RWPE1 (cell line): ENCODE data around the gene CUEDC1.
A peak's percentile ranks its signal among the peaks of the same experiment; 100 is the strongest.

Source experiments
- CTCF ChIA-PET: fragments of 350-600 bp; sonication (Branson Sonifier 250); formaldehyde crosslinking; extraction: SDS; loops from one replicate; lab custom pipeline; 2021; lab: Yijun Ruan, JAX
- POLR2A ChIA-PET: fragments of 400-600 bp; formaldehyde crosslinking; extraction: SDS; loops from one replicate; lab custom pipeline; 2020; ENCODE audit warnings: antibody characterized with exemption; ENCODE audit not compliant: low non-redundant PET; lab: Yijun Ruan, JAX
- DNase-seq: peaks from one replicate; pipeline ENCODE4 v3.0.0; 2012; ENCODE audit warnings: low spot score
- H3K27ac ChIP-seq: fragments of 450-650 bp; 2 replicates; pipeline ENCODE4 v1.5.1; 2017
- CTCF ChIP-seq: fragments of 450-650 bp; conservative IDR thresholded peaks from 2 replicates; pipeline ENCODE4 v1.5.1; 2017; ENCODE audit warnings: low read depth, mild to moderate bottlenecking

Gene CUEDC1

DNA sequence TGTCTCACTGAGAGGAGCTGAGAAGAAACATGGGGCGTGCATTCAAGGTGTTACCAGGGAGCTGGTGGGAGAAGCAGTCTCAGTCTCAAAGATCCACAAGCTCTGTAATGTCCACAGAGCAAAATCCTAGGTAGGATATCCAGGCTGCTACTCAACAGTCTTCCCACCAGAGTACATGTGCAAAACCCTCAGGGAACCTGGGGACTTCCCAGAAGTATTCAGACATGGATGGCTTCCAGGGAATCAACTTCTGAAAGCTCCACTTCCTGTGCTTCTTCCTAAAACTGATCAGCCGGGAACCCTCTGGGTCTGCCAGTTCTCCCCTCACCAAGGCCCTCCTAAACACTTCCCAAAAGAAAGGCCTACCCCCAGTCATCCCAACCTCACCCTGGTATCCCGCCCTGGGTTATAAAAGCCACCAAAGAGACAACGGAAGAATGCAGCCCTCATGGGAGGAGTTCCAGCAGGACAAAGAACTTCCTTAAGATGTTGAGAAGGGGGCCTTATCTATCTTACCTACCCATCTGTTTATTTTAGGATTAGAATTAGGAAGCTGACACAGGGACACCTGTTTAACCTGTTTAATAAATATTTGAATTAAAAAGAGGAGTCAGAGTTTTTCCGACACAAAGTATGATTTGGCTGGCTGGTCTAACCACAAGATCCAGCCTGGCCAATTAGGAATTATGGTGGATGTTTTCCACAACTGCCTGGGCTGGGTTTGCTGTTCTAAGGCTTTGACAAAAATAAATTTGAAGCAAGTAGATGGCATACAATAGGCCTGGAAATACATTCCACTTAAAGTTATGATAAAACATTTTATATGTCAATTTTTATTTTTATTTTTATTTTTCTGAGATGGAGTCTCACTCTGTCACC, 37.0 kb downstream of the CUEDC1 start:
- no peak for TF ChIP-seq CTCF
- H3K27ac ChIP-seq: peak overlapping the region; percentile 63
- no peak for DNase-seq
- ChIA-PET CTCF (interaction anchor here (0.5 kb wide), 1 partner anchor 63 kb away, joined by 6 read pairs; no protein-coding TSS in a partner anchor), POLR2A (interaction anchor here (0.5 kb wide), 1 partner anchor 10 kb away, joined by 3 read pairs; no protein-coding TSS in a partner anchor)

GRCh38 chr17:57916925-57917858, 38.0 kb downstream of the CUEDC1 start:
- POLR2A ChIA-PET: no interaction called here
- H3K27ac ChIP-seq: peak overlapping the region; percentile 63
- DNase-seq: no peak
- CTCF ChIA-PET: interaction anchor here (0.5 kb wide), 1 partner anchor 62 kb away, joined by 6 read pairs; no protein-coding TSS in a partner anchor
- TF ChIP-seq CTCF: no peak

DNA sequence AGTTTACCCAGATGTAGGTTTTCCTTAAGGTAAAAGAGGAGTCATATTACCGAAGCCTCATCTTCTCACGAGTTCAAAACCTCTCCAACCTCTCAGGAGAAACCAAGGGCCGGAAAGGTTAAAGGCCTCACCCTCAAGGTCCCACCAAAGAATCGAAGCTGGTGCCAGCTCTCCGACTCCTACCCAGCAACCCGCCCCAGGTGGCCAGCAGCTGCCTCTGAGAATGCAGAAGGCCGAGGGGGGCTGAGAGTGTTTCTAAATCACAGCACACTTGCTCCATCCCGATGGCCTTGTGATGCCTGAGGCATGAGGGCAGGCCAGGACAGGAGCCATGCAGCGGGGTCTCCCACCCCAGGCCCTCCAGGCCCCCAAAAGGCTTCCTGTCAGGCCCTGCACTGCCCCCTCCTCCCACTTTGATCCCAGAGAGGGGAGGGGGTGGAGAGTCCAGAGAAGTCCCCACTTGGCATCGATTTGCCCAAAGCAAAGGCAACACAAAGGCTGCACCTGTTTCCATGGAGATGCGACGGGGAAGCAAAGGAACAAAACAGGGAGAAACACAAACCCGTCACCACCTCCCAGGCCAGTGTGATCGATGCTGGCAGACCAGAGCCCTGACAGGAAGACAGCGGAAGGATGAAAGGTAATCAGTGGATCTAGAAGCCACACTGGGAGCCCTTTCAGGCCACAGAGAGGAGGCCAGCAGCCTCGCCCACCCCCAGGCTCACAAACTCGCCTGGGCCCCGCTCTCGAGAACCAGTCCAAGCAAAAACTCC, 39.0 kb downstream of the CUEDC1 start:
- ChIA-PET POLR2A (no interaction called here), CTCF (interaction anchor here (0.5 kb wide), 1 partner anchor 58 kb away, joined by 3 read pairs; no protein-coding TSS in a partner anchor)
- DNase-seq: no peak
- TF ChIP-seq CTCF: no peak
- peak overlapping the region; percentile 57 for H3K27ac ChIP-seq

- no peak for TF ChIP-seq CTCF
- H3K27ac ChIP-seq: peak overlapping the region; percentile 57
- ChIA-PET POLR2A (no interaction called here), CTCF (interaction anchor here (0.5 kb wide), 1 partner anchor 57 kb away, joined by 3 read pairs; no protein-coding TSS in a partner anchor)
- no peak for DNase-seq
Measured at GRCh38 chr17:57915544-57915943, 39.7 kb downstream of the CUEDC1 start.

GRCh38 chr17:57914273-57915142, 40.7 kb downstream of the CUEDC1 start:
- TF ChIP-seq CTCF: no peak
- CTCF ChIA-PET: interaction anchor here (1.1 kb wide), 1 partner anchor 31 kb away, joined by 3 read pairs; no protein-coding TSS in a partner anchor
- POLR2A ChIA-PET: no interaction called here
- DNase-seq: no peak
- peak overlapping the region; percentile 82 for H3K27ac ChIP-seq
